Lower leg skin (tissue), 3 donors: ENCODE data around the gene CHRM4.

Source experiments
- CTCF ChIP-seq, 3 donors: fragments of 450-650 bp; IDR thresholded peaks; one replicate each; pipeline ENCODE4 v1.5.1; 2016; ENCODE audit warnings: antibody characterized with exemption in 3 of 3, mild to moderate bottlenecking in 3 of 3, moderate library complexity in 2 of 3
- POLR2A ChIP-seq, 2 donors: fragments of 450-650 bp; IDR thresholded peaks; one replicate each; pipeline ENCODE4 v1.6.1; 2016 to 2017; ENCODE audit warnings: antibody characterized with exemption in 2 of 2, mild to moderate bottlenecking in 1 of 2, moderate library complexity in 1 of 2

GRCh38 chr11:46381819-46382645 lies 9.5 kb downstream of the CHRM4 start:
- TF ChIP-seq CTCF (IDR thresholded peaks at IDR 0.05): no peak
- no peak for TF ChIP-seq POLR2A (IDR thresholded peaks at IDR 0.05)
